CD4-positive, alpha-beta T cell treated with Interleukin-4 for 1 hour (primary cell): ENCODE measurements around the gene FNTB.
A peak's percentile ranks its signal among the peaks of the same experiment; 100 is the strongest.

Experiments used
- DNase-seq, 2 donors: peaks; one replicate each; pipeline ENCODE4 v3.0.0-alpha.2; 2020 to 2022

The FNTB gene

GRCh38 chr14:64983439-64984310 lies 3.0 kb upstream of the FNTB start:
- peak; percentile 45 to 71 for DNase-seq

DNA sequence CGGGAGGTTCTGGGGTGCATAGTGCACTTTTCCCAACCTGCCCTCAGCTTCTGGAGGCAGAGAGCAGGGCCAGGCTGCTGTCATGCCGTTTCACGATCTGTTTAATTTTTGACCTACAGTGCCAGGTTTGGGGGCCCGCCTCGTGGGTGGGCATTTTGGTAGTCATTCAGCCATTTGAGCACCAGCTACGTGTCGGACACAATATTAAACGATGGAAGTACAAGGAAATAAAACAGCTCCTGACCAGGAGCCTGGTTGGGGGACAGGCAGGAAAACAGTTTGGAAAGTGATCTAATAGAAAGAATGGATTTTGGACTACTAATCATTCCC lies 708 bp downstream of the FNTB start:
- DNase-seq: no peak

DNA sequence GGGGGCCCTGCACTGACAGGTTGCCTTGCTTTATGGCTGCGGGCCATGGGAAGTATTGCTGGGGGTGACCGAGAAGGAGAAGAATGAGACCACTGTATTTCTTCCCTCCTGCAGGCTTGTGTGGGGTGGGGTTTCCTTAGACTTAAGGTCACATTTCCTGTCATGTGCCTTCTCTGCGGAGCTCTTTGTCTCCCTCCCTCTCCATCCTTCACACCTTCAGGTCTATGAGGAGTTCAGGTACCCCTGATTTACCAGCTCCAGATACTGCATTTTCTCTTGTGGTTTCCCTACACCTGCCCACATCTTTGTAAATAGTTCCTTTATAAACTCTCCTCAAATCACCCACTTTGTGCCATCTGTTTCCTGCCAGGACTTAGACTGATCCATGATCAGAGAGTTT lies 3.6 kb downstream of the FNTB start:
- DNase-seq: peak in 1 of 2 donors; percentile 46

DNA sequence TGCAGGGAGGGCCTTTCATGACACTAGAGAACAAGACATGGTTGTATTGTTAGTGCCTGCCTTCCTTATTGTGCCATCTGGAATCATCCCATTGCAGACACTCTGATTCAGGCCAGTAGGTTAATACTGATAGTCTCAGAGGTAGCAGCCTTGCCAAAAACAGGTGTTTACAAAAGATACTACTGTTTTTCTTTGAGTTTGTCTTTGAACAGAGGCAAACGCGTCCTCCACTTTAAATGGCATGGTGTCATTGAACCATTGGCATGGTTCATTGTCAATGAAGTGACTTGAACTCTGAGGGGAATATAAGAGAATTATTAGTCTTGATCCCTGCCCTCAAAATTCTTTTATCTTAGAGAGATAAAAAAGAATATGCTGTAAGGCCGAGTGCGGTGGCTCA lies 4.2 kb downstream of the FNTB start:
- no peak for DNase-seq

DNA sequence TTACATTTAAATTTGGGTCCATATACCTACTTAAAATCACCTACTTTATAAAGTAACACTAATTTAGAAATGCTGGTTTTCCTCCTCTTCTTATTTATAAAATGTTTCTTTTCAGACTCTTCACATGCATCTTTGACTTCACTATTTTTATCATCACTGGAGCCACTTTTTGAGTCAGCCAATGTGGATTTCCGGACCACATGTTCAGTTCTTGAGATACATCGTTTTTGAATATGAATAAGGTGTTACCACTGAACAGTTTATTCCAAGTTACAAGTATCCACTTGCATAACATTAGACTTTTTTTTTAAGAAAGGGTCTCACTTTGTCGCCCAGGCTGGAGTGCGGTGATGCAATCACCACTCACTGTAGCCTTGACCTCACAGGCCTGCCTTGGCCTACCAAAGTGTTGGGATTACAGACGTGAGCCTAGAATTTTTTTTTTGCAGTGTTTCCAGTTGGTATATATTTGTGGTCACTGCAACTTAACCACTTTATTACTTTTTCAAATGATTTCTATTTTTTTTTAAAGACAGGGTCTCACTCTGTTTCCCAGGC lies 5.7 kb downstream of the FNTB start:
- DNase-seq: no peak

DNA sequence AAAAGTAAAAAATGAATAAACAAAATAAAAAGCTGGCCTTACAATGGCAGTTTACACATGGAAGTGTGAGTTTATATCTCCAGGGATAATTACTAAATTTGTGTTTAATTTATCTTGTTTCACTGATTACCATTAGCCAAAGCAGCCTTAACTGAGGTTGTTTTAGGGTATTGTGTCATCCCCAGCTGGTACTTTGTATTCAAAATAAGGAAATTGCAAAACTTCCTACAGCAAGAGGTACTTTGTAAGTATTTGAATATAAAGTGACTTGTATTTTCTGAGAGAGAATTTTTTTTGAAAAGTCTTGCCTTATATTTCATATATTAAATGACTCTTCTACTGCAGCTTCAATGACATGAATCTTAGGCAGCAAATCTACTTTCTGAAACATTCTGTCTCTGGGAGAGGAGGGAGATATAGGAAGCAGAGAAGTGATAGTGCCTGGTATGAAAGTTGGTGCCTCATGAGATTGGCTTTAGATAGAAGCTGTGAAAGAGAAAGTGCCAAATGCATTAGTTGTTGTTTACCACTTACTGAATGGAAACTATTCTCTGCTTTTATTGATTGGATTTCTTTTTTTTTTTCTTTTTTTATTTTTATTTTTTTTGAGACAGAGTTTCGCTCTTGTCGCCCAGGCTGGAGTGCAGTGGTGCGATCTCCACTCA lies 6.7 kb downstream of the FNTB start:
- DNase-seq: no peak

GRCh38 chr14:64994540-64994939 lies 7.8 kb downstream of the FNTB start:
- DNase-seq: no peak

DNA sequence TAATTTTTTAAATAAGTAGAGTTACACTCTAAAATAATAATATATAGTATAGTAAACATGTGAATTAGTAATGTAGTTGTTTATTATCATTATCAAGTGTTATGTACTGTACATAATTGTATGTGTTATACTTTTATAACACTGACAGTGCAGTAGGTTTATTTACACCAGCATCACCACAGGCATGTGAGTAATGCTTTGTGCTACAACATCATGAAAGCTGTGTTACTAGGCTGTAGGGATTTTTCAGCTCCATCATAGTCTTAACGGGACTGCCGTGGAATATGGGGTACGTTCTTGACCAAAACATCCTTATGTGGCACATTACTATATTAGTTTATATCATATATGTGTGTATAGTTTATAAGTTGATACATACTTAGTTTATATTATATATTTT lies 8.6 kb downstream of the FNTB start:
- no peak for DNase-seq

DNA sequence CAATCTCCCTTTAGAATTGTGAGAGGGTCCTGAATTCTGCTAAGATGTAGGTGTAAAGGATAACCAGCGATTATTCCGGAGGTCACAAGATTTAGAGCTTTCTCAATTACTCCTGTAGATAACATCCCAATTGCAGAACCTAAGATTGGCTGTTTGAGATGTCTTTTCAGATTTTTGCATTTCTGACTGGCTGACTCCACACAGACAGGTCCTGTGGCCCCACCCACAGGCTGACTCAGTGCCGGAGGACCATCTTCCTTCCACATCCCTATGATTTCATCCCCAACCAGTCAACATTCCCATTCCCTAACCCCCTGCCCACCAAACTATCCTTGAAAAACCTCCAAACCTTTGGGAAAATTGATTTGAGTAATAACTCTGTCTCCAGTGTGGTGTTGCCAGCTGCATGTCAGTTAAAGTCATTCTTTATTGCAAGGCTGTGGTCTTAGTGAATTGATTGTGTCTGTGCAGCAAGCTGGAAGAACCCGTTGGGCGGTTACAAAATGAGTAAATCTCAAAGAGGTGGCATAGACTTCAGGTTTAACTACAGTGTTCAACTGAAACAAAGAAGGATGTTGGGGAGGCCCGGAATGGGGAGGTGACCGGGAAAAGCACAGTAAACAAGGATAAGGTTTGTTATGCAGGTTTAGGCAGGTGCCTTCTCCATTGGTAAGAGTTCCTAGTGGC lies 10.6 kb downstream of the FNTB start:
- DNase-seq: no peak

- no peak for DNase-seq
Observed at GRCh38 chr14:64998455-64998931, 11.8 kb downstream of the FNTB start.

DNA sequence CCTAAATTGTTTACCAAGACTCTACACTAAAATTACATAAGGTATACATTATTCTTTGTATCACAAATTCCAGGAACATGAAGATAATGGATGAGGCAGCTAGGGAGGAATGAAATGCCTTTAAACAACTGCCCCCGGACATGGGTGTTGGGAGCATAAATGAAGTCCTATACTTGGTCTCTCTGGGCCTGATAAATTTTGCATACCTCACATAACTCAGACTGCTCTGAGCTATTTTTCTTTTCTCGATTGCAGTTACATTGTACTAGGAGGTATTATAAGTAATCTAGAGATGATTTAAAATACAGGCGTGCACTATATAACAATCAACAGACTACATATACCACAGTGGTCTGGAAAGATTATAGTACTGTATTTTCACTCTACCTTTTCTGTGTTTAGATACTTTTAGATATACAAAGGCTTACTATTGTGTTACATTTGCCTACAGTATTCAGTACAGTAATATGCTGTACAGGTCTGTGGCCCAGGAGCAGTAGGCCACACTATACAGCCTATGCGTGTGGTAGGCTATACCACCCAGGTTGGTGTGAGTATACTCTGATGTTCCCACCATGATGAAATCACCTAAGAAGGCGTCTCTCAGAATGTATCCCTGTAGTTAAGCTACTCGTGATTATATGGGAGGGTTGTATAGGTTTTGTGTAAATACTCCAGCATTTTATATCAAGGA lies 14.3 kb downstream of the FNTB start:
- no peak for DNase-seq

DNA sequence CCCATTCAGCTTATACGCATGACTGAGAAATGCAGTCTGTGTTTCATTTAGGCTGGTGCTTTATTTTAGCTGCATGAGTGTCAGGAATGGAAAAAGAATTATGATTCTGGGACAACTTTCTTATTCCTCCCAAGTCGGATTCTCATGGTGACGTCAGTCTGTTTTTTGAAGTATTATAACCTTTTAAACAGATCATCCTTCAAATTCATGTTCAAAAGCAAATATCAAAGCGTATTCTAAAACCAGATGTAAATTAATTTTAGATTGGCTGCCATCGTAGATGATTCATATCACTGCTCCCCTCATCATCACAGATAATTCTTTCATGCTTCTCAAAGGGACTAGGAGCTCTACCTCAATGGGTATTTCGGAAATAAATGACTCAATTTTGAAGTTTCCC lies 15.0 kb downstream of the FNTB start:
- no peak for DNase-seq

DNA sequence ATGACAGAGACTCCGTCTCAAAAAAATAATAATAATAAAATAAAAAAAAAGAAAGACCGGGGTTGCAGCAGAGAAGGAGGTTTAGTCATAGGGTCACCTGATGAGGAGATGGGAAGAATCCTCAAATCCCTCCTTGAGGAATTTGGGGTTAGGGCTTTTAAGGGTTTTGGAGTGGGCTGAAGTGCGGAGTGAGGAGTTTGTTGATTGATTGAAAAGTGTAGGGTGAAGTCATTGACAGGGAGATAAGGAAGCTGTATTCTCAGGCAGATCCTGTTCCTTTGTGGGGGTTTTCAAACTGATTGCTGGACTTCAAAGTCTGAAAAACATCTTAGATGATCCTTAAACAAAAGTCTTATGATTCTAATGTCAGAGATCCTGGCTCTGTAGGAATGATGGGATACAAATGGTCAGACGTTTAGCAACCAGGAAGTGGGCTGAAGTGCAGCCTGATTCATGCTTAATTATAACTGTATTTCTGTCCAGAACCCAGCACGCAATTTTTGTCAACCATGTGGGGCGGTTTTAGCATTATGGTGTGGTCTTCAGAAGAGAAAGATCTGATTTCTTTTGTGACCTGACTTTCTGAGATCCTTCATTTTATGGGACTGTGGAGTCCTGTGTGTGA lies 16.0 kb downstream of the FNTB start:
- no peak for DNase-seq

DNA sequence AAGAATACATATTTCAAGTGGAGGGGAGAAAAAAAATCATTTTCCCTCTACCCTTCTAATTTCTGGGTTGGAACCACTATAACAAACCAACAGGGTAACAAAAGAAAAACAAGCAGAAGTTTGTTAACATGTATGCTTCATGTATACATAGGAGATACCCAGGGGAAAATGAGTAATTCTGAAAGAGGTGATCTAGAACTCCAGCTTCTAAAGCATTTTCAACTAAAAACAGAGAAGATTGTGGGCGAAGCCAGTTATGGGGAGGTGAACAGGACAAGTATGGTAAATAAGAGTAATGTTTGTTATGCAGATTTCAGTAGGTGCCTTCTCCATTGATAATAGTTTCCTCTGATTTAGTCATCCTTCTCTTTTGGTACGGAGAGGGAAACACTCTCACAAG lies 16.7 kb downstream of the FNTB start:
- no peak for DNase-seq

DNA sequence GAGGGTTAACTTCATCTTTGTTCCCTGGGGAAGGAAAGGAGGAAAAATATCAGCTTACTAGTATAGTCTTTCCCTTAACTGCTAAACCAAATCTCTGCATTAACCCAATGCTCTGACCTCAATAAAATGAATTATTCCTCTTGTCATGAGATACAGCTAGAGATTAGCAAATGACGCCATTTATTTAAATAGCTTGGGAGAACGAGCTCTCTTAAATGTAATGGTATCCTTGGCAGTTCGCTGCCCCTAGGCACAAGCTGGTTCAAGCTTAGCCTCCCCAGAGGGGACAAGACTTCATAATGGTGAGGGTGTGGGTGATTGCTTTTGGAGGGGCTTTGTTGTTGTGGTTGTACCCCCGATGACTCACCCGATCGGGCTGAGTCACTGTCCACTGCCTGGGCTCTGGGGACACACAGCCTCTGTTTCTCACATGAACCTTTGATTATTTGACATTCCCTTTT lies 19.6 kb downstream of the FNTB start:
- no peak for DNase-seq

GRCh38 chr14:65007202-65007601 lies 20.5 kb downstream of the FNTB start:
- no peak for DNase-seq

DNA sequence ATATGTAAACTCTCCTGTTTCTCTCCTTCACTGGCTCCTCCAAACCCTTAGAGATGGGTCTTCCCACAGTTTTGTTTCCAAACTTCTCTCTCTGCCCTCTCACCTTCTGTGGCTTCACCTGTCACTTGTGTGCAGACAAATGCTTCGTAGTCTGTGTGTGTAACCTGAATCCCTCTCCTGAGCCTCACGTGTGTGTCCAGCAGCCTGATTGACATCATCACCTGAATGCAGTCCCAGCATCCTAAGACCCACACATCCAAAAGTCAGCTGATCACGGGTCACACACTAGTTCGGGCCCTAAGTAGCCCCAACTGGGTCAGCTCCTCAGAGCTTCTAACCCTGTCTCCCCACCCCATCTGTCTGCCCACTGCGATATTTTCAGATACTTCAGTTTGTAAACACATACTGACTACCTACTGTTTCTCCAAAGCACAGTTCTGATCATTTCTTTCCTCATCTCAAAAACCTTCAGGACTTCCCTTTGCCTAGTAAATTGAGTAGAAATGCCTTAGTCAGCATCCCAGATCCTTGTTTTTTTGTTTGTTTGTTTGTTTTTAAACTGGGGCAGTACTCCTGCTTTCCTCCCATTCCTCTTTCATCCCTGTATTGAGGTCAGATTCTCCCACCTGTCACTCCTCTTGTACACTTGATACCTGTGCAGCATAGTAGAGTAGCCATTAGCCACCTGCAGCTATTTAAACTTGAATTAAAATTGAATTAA lies 23.7 kb downstream of the FNTB start:
- no peak for DNase-seq

GRCh38 chr14:65011538-65011937 lies 24.8 kb downstream of the FNTB start:
- no peak for DNase-seq

DNA sequence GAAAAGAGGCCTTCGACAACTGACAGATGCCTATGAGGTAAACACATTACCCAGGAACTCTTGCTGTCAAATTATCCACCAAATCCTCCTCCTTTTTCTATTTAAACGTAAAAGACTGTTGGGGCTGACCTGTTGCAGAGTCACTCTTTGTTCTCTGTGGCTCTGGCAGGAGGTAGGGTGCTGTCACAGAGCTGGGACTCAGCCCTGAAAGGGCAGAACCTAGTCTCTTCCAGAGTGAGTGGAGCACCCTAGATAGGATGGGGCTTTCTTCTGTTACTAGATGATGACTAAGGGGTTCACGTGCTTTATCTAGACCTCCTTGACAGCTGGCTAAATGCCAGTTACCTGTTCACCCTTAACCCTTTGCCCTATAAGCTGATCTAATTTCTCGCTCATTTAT lies 25.7 kb downstream of the FNTB start:
- no peak for DNase-seq

DNA sequence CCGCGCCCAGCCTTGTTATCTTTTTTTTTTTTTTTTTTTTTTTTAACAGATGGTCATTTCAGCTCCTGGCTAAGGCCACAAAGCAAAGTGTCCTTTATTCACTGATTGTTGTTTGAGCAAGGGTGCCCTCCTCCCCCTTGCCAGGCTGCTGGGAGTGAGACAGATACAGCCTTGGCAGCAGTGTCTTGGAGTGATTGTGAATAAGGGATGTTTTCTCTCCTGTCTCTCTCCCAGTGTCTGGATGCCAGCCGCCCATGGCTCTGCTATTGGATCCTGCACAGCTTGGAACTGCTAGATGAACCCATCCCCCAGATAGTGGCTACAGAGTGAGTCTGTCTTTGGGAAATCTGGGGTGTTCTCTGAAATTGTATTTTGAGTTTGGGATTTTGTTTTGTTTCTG lies 28.7 kb downstream of the FNTB start:
- no peak for DNase-seq

DNA sequence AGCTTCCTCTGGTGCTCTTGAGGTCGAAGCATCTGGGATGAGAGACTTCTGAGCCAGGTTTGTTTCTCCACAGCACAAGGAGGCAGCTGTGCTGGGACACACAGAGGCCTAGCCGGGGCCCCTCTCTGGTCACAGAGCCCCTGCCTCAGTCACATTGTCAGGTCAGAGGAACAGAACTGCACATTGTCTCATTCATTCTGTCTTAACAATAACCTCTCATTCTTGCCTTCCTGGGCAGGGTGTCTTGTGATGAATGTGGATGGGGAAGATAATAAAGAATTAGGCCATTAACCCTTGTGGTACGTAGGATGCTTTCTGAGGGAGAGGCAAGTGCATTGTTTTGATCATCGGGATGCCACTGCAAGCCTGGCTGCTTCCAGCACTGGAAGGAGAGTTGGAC lies 29.8 kb downstream of the FNTB start:
- no peak for DNase-seq
